Raji (cell line): Measurements from ENCODE around the gene HOXA4.
A peak's percentile ranks its signal among the peaks of the same experiment; 100 is the strongest.

Experiments
- POLR2A ChIP-seq: IDR thresholded peaks from 2 replicates; pipeline ENCODE4 v1.6.1; 2011; ENCODE audit warnings: low read depth, low read length, control low read depth; ENCODE audit not compliant: insufficient read depth

The HOXA4 gene

DNA sequence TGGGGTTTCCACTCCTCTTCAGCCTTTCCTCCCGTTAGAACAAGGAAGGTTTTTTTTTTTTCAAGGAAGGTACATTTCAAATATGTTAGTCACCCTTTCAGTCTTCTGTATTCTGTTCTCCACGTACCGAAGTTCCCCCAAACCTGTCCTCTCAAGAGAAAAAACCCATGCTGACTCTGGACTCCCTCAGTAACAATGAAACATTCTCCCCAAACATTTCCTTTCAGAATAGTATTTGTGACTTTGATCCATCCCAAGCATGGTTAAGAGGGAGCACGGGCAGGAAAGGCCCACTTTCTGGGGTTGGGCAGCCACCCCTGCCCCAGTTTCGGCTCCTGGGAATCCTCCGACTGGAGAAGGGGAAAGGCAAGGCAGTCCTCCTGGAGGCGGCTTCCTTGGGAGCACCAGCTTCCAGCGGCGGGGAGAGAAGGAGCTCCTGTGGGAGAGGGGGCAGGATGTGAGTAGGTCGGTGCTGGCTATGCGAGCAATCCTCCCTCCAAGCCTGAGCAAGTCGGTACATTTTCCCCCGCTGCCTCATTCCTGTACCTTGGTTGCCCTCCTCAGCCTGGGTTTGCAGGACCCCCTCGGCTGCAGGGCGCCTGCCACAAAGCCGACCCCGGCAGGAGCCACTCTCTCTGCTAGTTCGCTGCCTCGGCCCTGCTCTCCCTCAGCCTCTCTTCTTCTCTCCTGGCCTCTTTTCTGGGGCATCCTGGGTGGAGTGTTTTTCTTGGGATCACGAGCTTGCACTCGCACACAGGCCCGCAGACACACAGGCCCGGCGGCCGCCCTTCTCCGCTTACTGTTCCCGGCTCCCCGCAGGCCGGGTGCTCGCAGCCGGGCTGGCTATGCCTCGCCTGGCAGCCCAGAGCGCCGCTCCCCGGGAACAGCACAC lies 32.6 kb downstream of the HOXA4 start:
- no peak for TF ChIP-seq POLR2A

- TF ChIP-seq POLR2A, result no peak
Measured at GRCh38 chr7:27096768-27097514, 33.6 kb downstream of the HOXA4 start.

GRCh38 chr7:27095897-27096767 lies 34.4 kb downstream of the HOXA4 start, which contains the start of gene HOXA1:
HOXA1 (minus strand) TSS chr7:27096000; CDS start chr7:27095912, 88 bp downstream.
- peak; percentile 57 for TF ChIP-seq POLR2A

GRCh38 chr7:27095050-27095896 lies 35.3 kb downstream of the HOXA4 start:
- no peak for TF ChIP-seq POLR2A

- no peak for TF ChIP-seq POLR2A
Measured at GRCh38 chr7:27094304-27095049, 36.1 kb downstream of the HOXA4 start.

- TF ChIP-seq POLR2A, result no peak
Measured at GRCh38 chr7:27093184-27093895, 37.2 kb downstream of the HOXA4 start.

- TF ChIP-seq POLR2A, result no peak
Measured at GRCh38 chr7:27092819-27093110, 37.8 kb downstream of the HOXA4 start.

- TF ChIP-seq POLR2A, result no peak
Measured at GRCh38 chr7:27091941-27092818, 38.4 kb downstream of the HOXA4 start.

GRCh38 chr7:27091105-27091504 lies 39.5 kb downstream of the HOXA4 start:
- TF ChIP-seq POLR2A, result no peak

GRCh38 chr7:27088002-27088922 lies 42.3 kb downstream of the HOXA4 start:
- TF ChIP-seq POLR2A, result no peak

DNA sequence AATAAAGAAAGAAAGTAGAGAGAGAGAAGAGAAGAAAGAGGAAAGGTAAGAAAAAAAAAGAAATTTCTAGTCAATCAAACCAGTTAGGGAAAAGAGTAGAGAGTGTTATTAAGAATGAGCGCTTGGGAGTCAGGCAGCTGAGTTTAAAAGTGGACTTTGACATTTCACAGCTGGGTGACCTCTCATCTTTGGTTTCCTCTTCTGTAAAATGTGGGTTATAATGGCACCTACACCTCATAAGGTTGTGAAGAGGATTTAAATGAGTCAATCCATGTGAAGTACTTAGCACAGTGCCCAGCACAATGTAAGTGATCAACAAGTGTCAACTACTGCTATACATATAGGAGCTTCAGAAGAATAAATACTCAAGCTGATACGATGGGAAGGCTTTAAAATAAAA lies 46.9 kb downstream of the HOXA4 start:
- TF ChIP-seq POLR2A, result no peak

DNA sequence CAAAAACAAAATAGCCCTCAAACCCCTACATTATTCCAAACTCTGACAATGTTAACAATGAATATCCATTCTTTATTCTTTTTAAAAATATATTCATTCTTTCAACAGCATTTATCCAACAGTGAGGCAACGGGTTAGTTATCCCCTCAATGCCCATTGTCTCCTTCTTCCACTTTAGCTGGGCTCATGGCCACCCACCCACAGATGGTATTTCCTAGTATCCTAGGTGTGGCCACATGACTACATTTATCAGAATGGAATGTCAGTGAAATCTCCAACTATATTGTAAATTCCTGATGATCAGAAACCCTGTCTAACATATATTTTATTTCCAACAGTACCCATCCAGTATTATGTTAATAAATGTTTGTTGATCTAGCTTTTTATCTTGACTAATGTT lies 48.4 kb downstream of the HOXA4 start:
- no peak for TF ChIP-seq POLR2A
